Upper lobe of right lung (tissue), 1 donor: ENCODE measurements around the gene RPTOR. TPM values are rescaled to one million over a fixed set of nuclear protein-coding genes. Genes with fewer than 3 reads are reported as not detected.
A peak's percentile ranks its signal among the peaks of the same experiment; 100 is the strongest.

ENCODE experiments used
- ATAC-seq: fragments of 200-7000 bp; cut with Tn5 transposase; one replicate; pipeline ENCODE4 v1.9.1; 2020; ENCODE audit warnings: mild to moderate bottlenecking, moderate library complexity
- DNase-seq: peaks from one replicate; pipeline ENCODE4 v3.0.0-alpha.2; 2020
- H3K27ac ChIP-seq: fragments of 200-600 bp; one replicate; pipeline ENCODE4 v1.8.0; 2022
- H3K27me3 ChIP-seq: fragments of 200-600 bp; one replicate; pipeline ENCODE4 v1.8.0; 2022; ENCODE audit warnings: mild to moderate bottlenecking
- H3K36me3 ChIP-seq: fragments of 200-600 bp; one replicate; pipeline ENCODE4 v1.8.0; 2022
- H3K4me1 ChIP-seq: fragments of 200-600 bp; one replicate; pipeline ENCODE4 v1.8.0; 2022
- H3K4me3 ChIP-seq: fragments of 200-600 bp; one replicate; pipeline ENCODE4 v1.8.0; 2022; ENCODE audit warnings: mild to moderate bottlenecking
- H3K9me3 ChIP-seq: fragments of 200-600 bp; one replicate; pipeline ENCODE4 v1.8.0; 2022
- intact Hi-C: fragments of 100-400 bp; cut with DNase I; formaldehyde crosslinking; loops from one replicate; pipeline ENCODE4 v1.11.0; 2022
- total RNA-seq: library from RNA; stranded (reverse); fragmentation: NEBNext Ultra II Directional; extraction: Animal tissue kit (Norgen Biotek cat#: 25700); gene quantifications from one replicate; pipeline ENCODE4 v1.2.1, GENCODE V29; 2021
- TF ChIP-seq, protein P1 (sequence below): fragments of 200-600 bp; IDR thresholded peaks from one replicate; pipeline ENCODE4 v1.8.0; 2022; ENCODE audit warnings: antibody characterized with exemption
- donor health status: DM: no; HTN: yes; CAD: no; lungs with severe emphysema.

Gene RPTOR
- total RNA-seq, 1 donor from 2014 or later, result 35.4 TPM

DNA sequence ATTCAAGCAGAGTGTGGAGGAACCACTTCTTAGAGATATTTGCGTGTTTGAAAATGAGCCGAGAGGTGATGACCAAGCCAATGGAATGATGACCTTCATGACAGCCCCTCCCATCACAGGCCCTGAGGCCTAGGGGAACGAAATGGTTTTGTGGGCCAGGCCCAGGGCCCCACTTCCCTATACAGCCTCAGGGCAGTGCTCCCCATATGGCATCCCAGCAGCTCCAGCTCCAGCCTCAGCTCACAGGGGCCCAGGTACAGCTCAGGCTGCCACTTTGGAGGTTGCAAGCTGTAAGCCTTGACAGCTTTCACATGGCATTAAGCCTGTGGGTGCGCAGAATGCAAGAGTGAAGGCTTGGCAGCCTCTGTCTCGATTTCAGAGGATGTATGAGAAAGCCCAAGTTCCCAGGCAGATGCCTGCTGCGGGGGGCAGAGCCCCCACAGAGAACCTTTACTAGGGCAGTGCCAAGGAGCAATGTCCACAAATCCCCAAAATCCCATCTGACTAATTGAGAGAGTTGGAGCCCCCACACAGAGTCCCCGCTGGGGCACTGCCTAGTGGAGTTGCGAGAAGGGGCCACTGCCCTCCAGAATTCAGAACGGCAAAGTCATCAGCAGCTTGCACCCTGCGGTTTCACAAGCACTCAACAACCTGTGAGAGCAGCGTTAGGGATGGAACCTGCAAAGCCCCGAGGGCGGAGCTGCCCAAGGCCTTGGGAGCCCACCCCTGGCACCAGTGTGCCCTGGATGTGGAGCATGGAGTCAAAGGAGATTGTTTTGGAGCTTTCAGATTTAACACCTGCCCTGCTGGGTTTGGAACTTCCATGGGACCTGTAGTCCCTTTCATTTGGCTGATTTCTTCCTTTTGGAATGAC is 468.2 kb downstream of the RPTOR start:
- Histone ChIP-seq H3K36me3 (no peaks in the 10 kb centered on the region), H3K27me3 (no peaks in the 10 kb centered on the region), H3K4me3 (no peak overlapping the region), H3K4me1 (peaks cover 4% of the 10 kb centered on the region), H3K27ac (no peak overlapping the region), H3K9me3 (no peaks in the 10 kb centered on the region)
- TF ChIP-seq, protein P1, sequence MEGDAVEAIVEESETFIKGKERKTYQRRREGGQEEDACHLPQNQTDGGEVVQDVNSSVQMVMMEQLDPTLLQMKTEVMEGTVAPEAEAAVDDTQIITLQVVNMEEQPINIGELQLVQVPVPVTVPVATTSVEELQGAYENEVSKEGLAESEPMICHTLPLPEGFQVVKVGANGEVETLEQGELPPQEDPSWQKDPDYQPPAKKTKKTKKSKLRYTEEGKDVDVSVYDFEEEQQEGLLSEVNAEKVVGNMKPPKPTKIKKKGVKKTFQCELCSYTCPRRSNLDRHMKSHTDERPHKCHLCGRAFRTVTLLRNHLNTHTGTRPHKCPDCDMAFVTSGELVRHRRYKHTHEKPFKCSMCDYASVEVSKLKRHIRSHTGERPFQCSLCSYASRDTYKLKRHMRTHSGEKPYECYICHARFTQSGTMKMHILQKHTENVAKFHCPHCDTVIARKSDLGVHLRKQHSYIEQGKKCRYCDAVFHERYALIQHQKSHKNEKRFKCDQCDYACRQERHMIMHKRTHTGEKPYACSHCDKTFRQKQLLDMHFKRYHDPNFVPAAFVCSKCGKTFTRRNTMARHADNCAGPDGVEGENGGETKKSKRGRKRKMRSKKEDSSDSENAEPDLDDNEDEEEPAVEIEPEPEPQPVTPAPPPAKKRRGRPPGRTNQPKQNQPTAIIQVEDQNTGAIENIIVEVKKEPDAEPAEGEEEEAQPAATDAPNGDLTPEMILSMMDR, result no peak
- peak; percentile 23 for ATAC-seq
- intact Hi-C loops, result no loop called here
- DNase-seq, result peak; percentile 46

DNA sequence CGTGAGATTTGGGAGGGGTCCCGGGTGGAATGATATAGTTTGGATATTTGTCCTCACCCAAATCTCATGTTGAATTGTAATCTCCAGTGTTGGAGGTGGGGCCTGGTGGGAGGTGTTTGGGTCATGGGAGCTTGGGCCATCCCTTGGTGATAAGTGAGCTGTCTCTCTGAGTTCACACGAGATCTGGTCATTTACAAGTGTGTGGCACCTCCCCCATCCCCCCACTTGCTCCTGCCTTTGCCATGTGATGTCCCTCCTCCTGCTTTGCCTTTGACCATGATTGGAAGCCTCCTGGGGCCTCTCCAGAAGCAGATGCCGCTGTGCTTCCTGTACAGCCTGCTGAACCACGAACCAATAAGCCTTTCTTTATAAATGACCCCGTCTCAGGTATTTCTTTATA is 469.0 kb downstream of the RPTOR start:
- no peak for ATAC-seq
- H3K4me1 ChIP-seq, result peaks cover 12% of the 10 kb centered on the region
- TF ChIP-seq, protein P1, result no peak
- H3K9me3 ChIP-seq, result no peaks in the 10 kb centered on the region
- intact Hi-C loops, result no loop called here
- H3K36me3 ChIP-seq, result no peaks in the 10 kb centered on the region
- no peak overlapping the region for H3K27ac ChIP-seq
- no peak for DNase-seq
- H3K4me3 ChIP-seq, result no peak overlapping the region
- H3K27me3 ChIP-seq, result no peaks in the 10 kb centered on the region

DNA sequence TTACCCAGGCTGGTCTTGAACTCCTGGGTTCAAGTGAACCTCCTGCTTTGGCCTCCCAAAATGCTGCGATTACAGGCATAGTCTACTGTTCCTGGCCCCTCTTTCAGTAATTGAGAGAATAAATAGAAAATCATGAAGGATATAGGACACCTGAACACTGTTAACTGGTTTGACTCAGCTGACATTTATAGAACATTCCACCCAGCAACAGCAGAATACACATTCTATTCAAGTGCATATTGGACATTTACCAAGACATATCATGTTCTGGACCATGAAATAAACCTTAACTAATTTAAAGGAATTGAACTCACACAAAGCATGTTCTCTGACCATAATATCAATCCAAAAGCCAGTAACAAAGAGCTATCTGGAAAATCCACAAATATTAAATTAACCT is 470.5 kb downstream of the RPTOR start:
- peaks cover 19% of the 10 kb centered on the region for H3K4me1 ChIP-seq
- H3K36me3 ChIP-seq, result no peaks in the 10 kb centered on the region
- DNase-seq, result no peak
- TF ChIP-seq, protein P1, result no peak
- H3K4me3 ChIP-seq, result no peak overlapping the region
- H3K27me3 ChIP-seq, result no peaks in the 10 kb centered on the region
- intact Hi-C loops, result no loop called here
- no peak for ATAC-seq
- no peaks in the 10 kb centered on the region for H3K9me3 ChIP-seq
- no peak overlapping the region for H3K27ac ChIP-seq

Other genes starting within 250 kb of the RPTOR start
- 25.1 TPM for gene ENDOV, start 129.7 kb upstream of the RPTOR start, total RNA-seq
- 1.3 TPM for gene NPTX1, start 68.2 kb upstream of the RPTOR start, total RNA-seq